ENCODE results near the gene EMILIN2. TPM values are rescaled to one million over a fixed set of nuclear protein-coding genes. Genes with fewer than 3 reads are reported as not detected.

EMILIN2 gene
- total and polyA plus RNA-seq, 2 donors (not counting 1 experiment from before 2014, with no cell fraction given) = 2.5 to 48.2 TPM

DNA sequence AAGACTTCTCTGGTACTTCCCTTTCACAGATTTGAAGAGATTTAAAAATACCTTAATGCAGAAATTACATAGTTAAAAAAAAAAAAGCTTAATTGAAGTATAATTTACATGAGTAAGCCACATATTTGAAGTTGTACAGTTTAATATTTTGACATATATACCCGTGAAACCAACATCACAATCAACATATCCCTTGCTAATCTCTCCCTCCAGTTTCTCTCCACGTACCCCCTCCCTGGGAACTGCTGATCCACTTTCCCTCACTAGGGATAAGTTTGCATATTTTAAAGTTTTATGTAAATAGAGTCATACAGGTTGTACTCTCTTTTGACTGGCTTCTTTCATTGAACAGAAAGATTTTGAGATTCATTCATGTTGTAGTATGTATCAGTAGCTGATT, 22.4 kb downstream of the EMILIN2 start:
- H3K4me3 Mint-ChIP-seq = no peak overlapping the region
- Histone ChIP-seq H4K20me1 (ENCODE audit: control insufficient read depth, insufficient read depth, low read length, poor library complexity, severe bottlenecking) (no peaks in the 10 kb centered on the region), H3K4me2 (replicated peaks; ENCODE audit: low read depth, low read length, poor library complexity, severe bottlenecking) (no peak overlapping the region), H3K9ac (ENCODE audit: low read length) (no peak overlapping the region), H2AFZ (ENCODE audit: insufficient read depth, low read depth, low read length, poor library complexity, severe bottlenecking) (no peak overlapping the region), H3K4me3 (ENCODE audit: control extremely low read depth in 1 of 5, extremely low read depth in 1 of 5, insufficient read depth in 1 of 5, low read depth in 2 of 5, low read length in 4 of 5) (no peak overlapping the region), H3K36me3 (replicated peaks in 1 of 2; ENCODE audit: control extremely low read depth in 1 of 2, control insufficient read depth in 1 of 2, extremely low read depth in 1 of 2, insufficient read depth in 2 of 2, low read length in 1 of 2) (no peaks in the 10 kb centered on the region), H3K79me2 (ENCODE audit: control insufficient read depth, insufficient read depth, low read length) (no peaks in the 10 kb centered on the region), H3K27me3 (replicated peaks in 1 of 4; ENCODE audit: control extremely low read depth in 1 of 4, control insufficient read depth in 3 of 4, insufficient read depth in 4 of 4, low read length in 3 of 4) (no peaks in the 10 kb centered on the region), H3K9me3 (ENCODE audit: control extremely low read depth in 1 of 3, control insufficient read depth in 2 of 3, insufficient read depth in 1 of 3, low read length in 2 of 3) (peaks cover 0 to 7% (median 0%) of the 10 kb centered on the region in 3 donors), H3K27ac (ENCODE audit: low read length in 2 of 2) (no peak overlapping the region), H3K4me1 (ENCODE audit: control insufficient read depth in 2 of 2, insufficient read depth in 2 of 2, low read length in 2 of 2) (no peaks in the 10 kb centered on the region)
- H3K27me3 Mint-ChIP-seq = no peaks in the 10 kb centered on the region
- H3K27ac Mint-ChIP-seq = no peak overlapping the region
- H3K9me3 Mint-ChIP-seq (ENCODE audit: insufficient read depth) = no peaks in the 10 kb centered on the region
- no peak for TF ChIP-seq EZH2 (IDR thresholded peaks at IDR 0.05; ENCODE audit: borderline replicate concordance, insufficient read depth, low read depth, low read length, poor library complexity, severe bottlenecking)
- POLR2A ChIA-PET = no interaction called here
- H3K4me1 Mint-ChIP-seq = peaks cover 2% of the 10 kb centered on the region
- intact Hi-C loops (cut with micrococcal nuclease) = no loop called here
- ATAC-seq (ENCODE audit: low read depth) (no peak), DNase-seq (no peak)
- no CpG with 5 or more reads among the region's 2 CpGs for WGBS (ENCODE audit: insufficient coverage)
- CTCF ChIA-PET = no interaction called here

- Histone ChIP-seq H3K27me3 (replicated peaks in 1 of 4; ENCODE audit: control extremely low read depth in 1 of 4, control insufficient read depth in 3 of 4, insufficient read depth in 4 of 4, low read length in 3 of 4) (no peaks in the 10 kb centered on the region), H3K4me2 (replicated peaks; ENCODE audit: low read depth, low read length, poor library complexity, severe bottlenecking) (no peak overlapping the region), H4K20me1 (ENCODE audit: control insufficient read depth, insufficient read depth, low read length, poor library complexity, severe bottlenecking) (no peaks in the 10 kb centered on the region), H3K36me3 (replicated peaks in 1 of 2; ENCODE audit: control extremely low read depth in 1 of 2, control insufficient read depth in 1 of 2, extremely low read depth in 1 of 2, insufficient read depth in 2 of 2, low read length in 1 of 2) (no peaks in the 10 kb centered on the region), H3K9me3 (ENCODE audit: control extremely low read depth in 1 of 3, control insufficient read depth in 2 of 3, insufficient read depth in 1 of 3, low read length in 2 of 3) (no peaks in the 10 kb centered on the region), H3K4me1 (ENCODE audit: control insufficient read depth in 2 of 2, insufficient read depth in 2 of 2, low read length in 2 of 2) (no peaks in the 10 kb centered on the region), H3K9ac (ENCODE audit: low read length) (no peak overlapping the region), H2AFZ (ENCODE audit: insufficient read depth, low read depth, low read length, poor library complexity, severe bottlenecking) (no peak overlapping the region), H3K4me3 (ENCODE audit: control extremely low read depth in 1 of 5, extremely low read depth in 1 of 5, insufficient read depth in 1 of 5, low read depth in 2 of 5, low read length in 4 of 5) (no peak overlapping the region), H3K79me2 (ENCODE audit: control insufficient read depth, insufficient read depth, low read length) (no peaks in the 10 kb centered on the region), H3K27ac (ENCODE audit: low read length in 2 of 2) (no peak overlapping the region)
- H3K27ac Mint-ChIP-seq = no peak overlapping the region
- peaks cover under 1% of the 10 kb centered on the region for H3K4me1 Mint-ChIP-seq
- CTCF ChIA-PET = no interaction called here
- no peak for TF ChIP-seq EZH2 (IDR thresholded peaks at IDR 0.05; ENCODE audit: borderline replicate concordance, insufficient read depth, low read depth, low read length, poor library complexity, severe bottlenecking)
- 92% methylated on average over 6 of the region's 8 CpGs for WGBS (ENCODE audit: insufficient coverage)
- ATAC-seq (ENCODE audit: low read depth) (no peak), DNase-seq (no peak)
- no peaks in the 10 kb centered on the region for H3K9me3 Mint-ChIP-seq (ENCODE audit: insufficient read depth)
- H3K27me3 Mint-ChIP-seq = no peaks in the 10 kb centered on the region
- no peak overlapping the region for H3K4me3 Mint-ChIP-seq
- intact Hi-C loops (cut with micrococcal nuclease) = no loop called here
- POLR2A ChIA-PET = no interaction called here
These were observed 24.4 kb downstream of the EMILIN2 start for GRCh38 chr18:2871111-2871720.
